OCI-LY1 (cell line): Measurements from ENCODE around the gene AGK.

Experiments used
- CTCF ChIP-seq: fragments of 200-600 bp; sonication (generic), shearing (Covaris generic); IDR thresholded peaks from 2 replicates; pipeline ENCODE4 v1.5.1; 2017; ENCODE audit warnings: mild to moderate bottlenecking, antibody characterized with exemption, low read length, moderate library complexity, mixed read lengths
- EZH2 ChIP-seq: fragments of 200-600 bp; sonication (generic), shearing (Covaris generic); IDR thresholded peaks from 2 replicates; pipeline ENCODE4 v1.8.0; 2017; ENCODE audit warnings: borderline replicate concordance, mixed run types, mild to moderate bottlenecking, antibody characterized with exemption, low read length, moderate library complexity, mixed read lengths

- TF ChIP-seq EZH2 (no peak), CTCF (no peak)
Observed at GRCh38 chr7:141673346-141673745, 122.1 kb downstream of the AGK start.
